IPS DF 6.9 (cell line): ENCODE results near the gene LRRFIP2.
"Not testable (repeated sequence)": the region's sequence is repeated elsewhere in the genome, so short reads cannot be mapped to it uniquely, and the experiment has no call there.

ENCODE experiments used
- DNase-seq: peaks from one replicate; pipeline ENCODE4 v3.0.0-alpha.2; 2013; ENCODE audit warnings: low read depth, low spot score
- H3K27ac ChIP-seq: one replicate; pipeline ENCODE4 v1.5.1; 2013; ENCODE audit warnings: low read length, control low read depth
- H3K27me3 ChIP-seq: 2 replicates; pipeline ENCODE4 v1.6.1; 2013; ENCODE audit warnings: mild to moderate bottlenecking, low read length; ENCODE audit not compliant: control insufficient read depth, insufficient read depth
- H3K36me3 ChIP-seq: 2 replicates; pipeline ENCODE4 v1.6.1; 2013; ENCODE audit warnings: low read length; ENCODE audit not compliant: control insufficient read depth, insufficient read depth
- H3K4me1 ChIP-seq: 2 replicates; pipeline ENCODE4 v1.6.1; 2013; ENCODE audit warnings: low read length; ENCODE audit not compliant: control insufficient read depth, insufficient read depth
- H3K4me3 ChIP-seq: 2 replicates; pipeline ENCODE4 v1.5.1; 2013; ENCODE audit warnings: mild to moderate bottlenecking, low read length
- H3K9me3 ChIP-seq: 2 replicates; pipeline ENCODE4 v1.6.1; 2013; ENCODE audit warnings: low read length, inconsistent platforms; ENCODE audit not compliant: control insufficient read depth, insufficient read depth
- whole genome bisulfite sequencing: extraction: QIAGEN DNeasy Blood & Tissue Kit; methylation state at CpG from one replicate; pipeline ENCODE4 v1.1.7; 2013; ENCODE audit warnings: mixed read lengths, missing lambda C conversion rate; ENCODE audit not compliant: insufficient read length, insufficient coverage; 5-methylcytosine and 5-hydroxymethylcytosine counted together

LRRFIP2 gene

DNA sequence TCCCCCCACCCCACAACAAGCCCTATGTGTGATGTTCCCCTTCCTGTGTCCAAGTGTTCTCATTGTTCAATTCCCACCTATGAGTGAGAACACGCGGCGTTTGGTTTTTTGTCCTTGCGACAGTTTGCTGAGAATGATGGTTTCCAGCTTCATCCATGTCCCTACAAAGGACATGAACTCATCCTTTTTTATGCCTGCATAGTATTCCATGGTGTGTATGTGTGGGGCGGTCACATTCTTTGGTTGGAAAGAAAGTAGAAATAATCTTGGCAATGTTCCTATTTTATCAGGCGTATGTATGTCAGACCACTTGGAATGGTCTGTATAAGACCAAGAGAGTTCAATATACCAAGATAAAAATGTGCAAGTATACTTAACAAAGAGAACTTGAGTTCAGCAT is 52.3 kb downstream of the LRRFIP2 start:
- not testable (repeated sequence) for H3K4me3 ChIP-seq, H3K27ac ChIP-seq, DNase-seq, H3K36me3 ChIP-seq, H3K4me1 ChIP-seq, H3K9me3 ChIP-seq, H3K27me3 ChIP-seq
- no CpG with 5 or more reads among the region's 6 CpGs for whole genome bisulfite sequencing

DNA sequence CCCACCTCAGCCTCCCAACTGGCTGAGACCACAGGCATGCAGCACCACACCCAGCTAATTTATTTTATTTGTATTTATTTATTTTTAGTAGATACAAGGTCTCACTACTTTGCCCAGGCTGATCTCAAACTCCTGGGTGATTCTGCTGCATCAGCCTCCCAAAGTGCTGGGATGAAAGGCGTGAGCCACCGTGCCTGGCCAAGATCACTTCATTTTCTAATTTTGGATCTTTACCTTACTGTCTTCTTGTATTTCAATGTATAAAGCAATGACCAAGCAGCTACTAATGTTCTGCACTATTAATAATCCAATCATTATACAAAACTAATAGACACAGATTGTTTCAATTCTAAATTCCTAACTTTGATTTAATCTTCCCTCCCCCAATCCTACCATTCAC is 56.2 kb downstream of the LRRFIP2 start:
- Histone ChIP-seq H3K27ac (no peak overlapping the region), H3K36me3 (no peaks in the 10 kb centered on the region), H3K27me3 (no peaks in the 10 kb centered on the region), H3K4me3 (no peak overlapping the region), H3K4me1 (no peaks in the 10 kb centered on the region; the same call in 1 of the 2 replicates), H3K9me3 (no peaks in the 10 kb centered on the region)
- WGBS = no CpG with 5 or more reads among the region's 2 CpGs
- DNase-seq = no peak

DNA sequence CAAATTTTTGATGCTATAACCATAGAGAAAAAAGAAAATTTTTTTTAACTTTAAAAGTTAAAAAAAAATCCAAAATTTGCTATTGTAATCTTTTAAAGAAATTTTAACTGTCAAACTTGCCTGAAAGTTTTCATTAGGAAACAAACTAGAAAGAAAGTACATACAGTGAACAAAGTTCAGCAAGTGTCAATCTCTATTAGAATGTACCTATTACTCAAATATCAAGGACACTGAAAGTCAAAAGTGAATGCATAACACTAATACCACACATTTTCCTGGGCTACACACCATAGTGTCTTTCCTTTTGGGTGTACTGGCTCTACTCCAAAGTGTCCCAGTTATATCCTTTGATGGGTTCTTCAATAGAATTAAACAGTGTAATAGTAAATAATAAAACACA is 56.8 kb downstream of the LRRFIP2 start:
- no peak overlapping the region for H3K27ac ChIP-seq
- H3K27me3 ChIP-seq = no peaks in the 10 kb centered on the region
- no peak overlapping the region for H3K4me3 ChIP-seq
- DNase-seq = no peak
- H3K36me3 ChIP-seq = no peaks in the 10 kb centered on the region
- no peaks in the 10 kb centered on the region; the same call in 1 of the 2 replicates for H3K4me1 ChIP-seq
- H3K9me3 ChIP-seq = no peaks in the 10 kb centered on the region

DNA sequence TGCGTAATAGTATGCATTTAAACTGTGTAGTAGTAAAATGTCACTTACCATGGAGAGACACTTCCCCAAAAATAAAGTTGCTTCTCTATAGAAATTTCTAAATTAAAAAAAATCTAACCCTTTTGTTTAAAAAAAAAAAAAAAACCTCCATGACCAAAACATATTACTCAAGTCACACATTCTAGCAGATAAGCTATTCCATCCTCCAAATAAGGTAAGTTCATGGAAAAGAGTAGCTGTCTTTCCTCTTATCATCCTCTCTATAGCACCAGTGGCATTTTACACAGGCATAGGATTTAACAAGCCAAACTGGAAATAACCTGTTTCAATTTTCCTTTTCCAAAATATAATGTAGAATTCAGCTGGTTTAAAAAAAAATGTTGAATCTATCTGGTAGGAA is 57.4 kb downstream of the LRRFIP2 start:
- no peaks in the 10 kb centered on the region for H3K36me3 ChIP-seq
- WGBS = no CpG with 5 or more reads among the region's 1 CpG
- no peak overlapping the region for H3K27ac ChIP-seq
- no peaks in the 10 kb centered on the region; the same call in 1 of the 2 replicates for H3K4me1 ChIP-seq
- no peaks in the 10 kb centered on the region for H3K9me3 ChIP-seq
- H3K27me3 ChIP-seq = no peaks in the 10 kb centered on the region
- DNase-seq = no peak
- H3K4me3 ChIP-seq = no peak overlapping the region

DNA sequence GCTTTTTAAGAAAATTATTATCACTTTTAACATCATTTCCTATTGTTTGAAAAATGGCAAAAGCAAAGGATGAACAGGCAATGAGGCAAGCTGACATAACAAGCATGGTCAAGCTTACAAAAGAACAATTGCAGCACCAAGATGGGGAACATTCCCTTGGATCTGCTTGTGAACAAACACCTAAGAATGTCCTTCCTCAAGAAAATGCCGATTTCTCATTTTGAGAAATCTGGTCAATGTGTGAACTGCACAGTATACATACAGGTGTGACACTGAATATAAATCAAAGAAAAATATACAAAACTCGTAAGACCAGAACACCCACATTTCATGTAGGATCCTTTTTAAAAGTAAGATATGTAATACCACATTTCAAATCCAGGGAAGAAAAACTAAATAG is 58.9 kb downstream of the LRRFIP2 start:
- no CpG with 5 or more reads among the region's 2 CpGs for WGBS
- Histone ChIP-seq H3K9me3 (no peaks in the 10 kb centered on the region), H3K27me3 (no peaks in the 10 kb centered on the region), H3K4me1 (no peaks in the 10 kb centered on the region; the same call in 1 of the 2 replicates), H3K36me3 (no peaks in the 10 kb centered on the region), H3K27ac (no peak overlapping the region), H3K4me3 (no peak overlapping the region)
- DNase-seq = no peak

DNA sequence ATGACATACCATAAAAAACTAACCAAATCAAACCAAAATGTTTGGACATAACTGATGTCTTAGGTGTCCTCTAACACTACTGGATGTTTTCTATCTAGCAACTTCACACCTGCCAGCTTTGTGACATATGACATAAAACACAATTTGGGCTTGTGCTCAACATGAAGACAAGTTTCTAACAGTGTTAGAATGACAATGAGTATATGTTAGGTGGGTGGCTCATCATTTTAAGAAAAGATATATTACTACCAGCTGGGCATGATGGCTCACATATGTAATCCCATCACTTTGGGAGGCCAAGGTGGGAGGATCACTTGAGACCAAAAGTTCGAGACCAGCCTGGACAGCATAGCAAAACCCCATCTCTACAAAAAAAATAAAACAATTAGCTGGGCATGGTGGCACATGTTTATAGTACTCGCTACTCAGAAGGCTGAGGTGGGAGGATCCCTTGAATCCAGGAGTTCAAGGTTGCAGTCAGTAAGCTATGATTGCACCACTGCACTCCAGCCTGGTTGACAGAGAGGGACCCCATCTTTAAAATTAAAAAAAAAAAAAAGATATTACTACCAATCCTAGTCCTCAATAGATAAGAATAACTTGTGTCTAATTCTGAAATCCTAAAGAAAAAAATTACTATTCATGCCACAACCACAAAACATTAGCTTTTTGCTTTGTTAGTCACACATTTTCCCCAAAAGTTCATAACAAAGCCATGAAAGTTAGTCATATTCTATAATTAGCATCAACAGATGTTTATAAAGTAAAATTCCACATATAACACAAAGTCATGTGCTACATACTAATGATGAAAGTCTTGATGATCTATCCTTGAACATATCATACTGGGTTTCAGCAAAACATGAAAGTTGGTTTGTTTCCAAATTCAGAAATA is 59.9 kb downstream of the LRRFIP2 start:
- Histone ChIP-seq H3K27me3 (no peaks in the 10 kb centered on the region), H3K9me3 (no peaks in the 10 kb centered on the region), H3K27ac (no peak overlapping the region), H3K36me3 (no peaks in the 10 kb centered on the region), H3K4me1 (no peaks in the 10 kb centered on the region; the same call in 1 of the 2 replicates), H3K4me3 (no peak overlapping the region)
- DNase-seq = no peak
- no CpG with 5 or more reads among the region's 2 CpGs for WGBS

DNA sequence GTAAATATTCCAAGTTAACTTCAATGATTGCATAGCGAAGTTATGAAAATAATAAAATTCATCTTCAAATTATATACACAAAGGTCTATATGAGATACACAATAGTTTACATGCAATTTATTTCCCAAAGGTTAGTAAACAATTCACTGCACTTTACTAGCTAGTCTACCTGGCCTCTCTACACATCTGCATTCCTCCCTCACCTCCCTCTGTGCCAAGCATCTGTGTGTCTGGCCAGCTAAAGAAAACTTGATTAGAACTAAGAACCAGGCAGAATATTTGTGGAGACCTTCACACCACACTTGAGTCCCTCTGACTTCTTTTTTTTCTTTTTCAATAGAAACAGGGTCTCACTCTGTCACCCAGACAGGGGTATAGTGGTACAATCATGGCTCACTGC is 61.4 kb downstream of the LRRFIP2 start:
- no CpG with 5 or more reads among the region's 1 CpG for WGBS
- H3K27ac ChIP-seq = no peak overlapping the region
- H3K27me3 ChIP-seq = no peaks in the 10 kb centered on the region
- no peaks in the 10 kb centered on the region for H3K9me3 ChIP-seq
- H3K36me3 ChIP-seq = no peaks in the 10 kb centered on the region
- H3K4me1 ChIP-seq = no peaks in the 10 kb centered on the region; the same call in 1 of the 2 replicates
- DNase-seq = no peak
- no peak overlapping the region for H3K4me3 ChIP-seq

DNA sequence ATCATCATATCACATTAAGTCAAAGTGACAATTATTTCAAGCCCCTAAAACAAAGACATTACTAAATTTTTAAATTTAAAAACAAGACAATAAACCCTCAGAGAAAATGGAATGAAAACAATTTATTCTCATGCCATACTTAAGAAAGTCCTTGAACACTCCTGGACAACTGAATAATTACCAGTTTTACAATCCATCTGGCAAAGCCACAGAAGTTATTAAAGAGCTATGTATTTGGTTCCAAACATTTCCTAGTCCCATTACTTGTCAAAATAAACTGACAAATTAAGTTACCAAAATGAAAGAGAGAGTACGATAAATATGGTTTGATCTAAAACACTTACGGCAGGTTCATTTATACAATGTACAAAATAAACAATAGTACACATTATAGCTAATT is 63.2 kb downstream of the LRRFIP2 start:
- H3K4me3 ChIP-seq = no peak overlapping the region
- H3K4me1 ChIP-seq = no peaks in the 10 kb centered on the region; the same call in 1 of the 2 replicates
- no peak for DNase-seq
- no peaks in the 10 kb centered on the region for H3K36me3 ChIP-seq
- no CpG with 5 or more reads among the region's 2 CpGs for WGBS
- no peaks in the 10 kb centered on the region for H3K9me3 ChIP-seq
- no peaks in the 10 kb centered on the region for H3K27me3 ChIP-seq
- H3K27ac ChIP-seq = no peak overlapping the region

DNA sequence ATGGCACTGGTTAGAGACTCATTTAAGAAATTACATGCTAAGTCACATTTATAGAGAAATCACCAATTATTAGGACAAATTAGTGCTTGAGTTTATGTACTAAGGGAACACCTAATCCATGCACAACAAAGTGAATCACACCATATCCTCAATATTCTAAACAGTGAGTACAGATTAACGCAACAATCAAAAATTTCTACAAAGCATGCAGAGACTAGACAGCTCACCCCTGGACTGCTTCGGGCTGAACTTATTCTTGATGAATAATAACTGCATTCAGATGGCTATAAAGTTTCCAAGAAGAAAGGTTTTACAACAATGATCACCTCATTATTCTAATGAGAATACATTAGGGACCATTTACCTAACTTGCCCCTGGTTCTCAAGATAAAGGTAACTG is 66.5 kb downstream of the LRRFIP2 start:
- no peaks in the 10 kb centered on the region for H3K27me3 ChIP-seq
- H3K9me3 ChIP-seq = no peaks in the 10 kb centered on the region

DNA sequence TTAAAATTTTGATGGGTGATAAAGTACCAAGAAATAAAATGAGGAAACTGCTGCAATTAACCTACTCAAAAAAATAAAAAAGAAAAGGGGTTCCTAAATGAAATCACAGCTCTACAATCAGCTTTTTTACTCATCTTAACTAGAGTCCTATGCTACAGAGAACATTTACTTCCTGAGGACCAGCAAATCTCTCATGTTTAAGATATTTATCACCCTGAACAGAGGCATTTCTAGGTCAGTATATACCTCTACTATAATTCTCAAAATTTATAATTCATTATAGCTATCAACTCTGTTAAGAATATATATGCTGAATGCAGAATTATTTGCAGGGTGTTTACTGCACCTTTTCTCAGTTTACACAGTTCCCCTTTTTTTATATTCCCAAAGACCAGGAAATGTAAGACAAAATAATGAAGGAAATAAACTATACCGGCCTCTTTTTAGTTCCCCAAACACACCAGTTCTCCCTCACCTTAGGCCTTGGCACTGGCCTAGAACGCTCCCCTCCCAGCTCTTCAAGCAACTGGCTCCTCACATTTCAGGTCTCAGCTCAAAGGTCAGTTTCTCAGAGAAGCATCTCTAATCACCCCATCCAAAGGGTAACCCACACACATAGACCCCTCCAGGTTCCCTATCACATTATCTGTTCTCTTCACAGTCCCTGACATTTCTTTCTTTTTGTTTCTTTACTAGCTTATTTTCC is 71.1 kb downstream of the LRRFIP2 start:
- Histone ChIP-seq H3K4me1 (no peaks in the 10 kb centered on the region), H3K27me3 (no peaks in the 10 kb centered on the region), H3K27ac (no peak overlapping the region), H3K4me3 (no peak overlapping the region), H3K36me3 (no peaks in the 10 kb centered on the region), H3K9me3 (no peaks in the 10 kb centered on the region)
- WGBS = no CpG with 5 or more reads among the region's 2 CpGs
- no peak for DNase-seq

More for the DNA sequence above, 66.5 kb downstream of the LRRFIP2 start:
- no CpG with 5 or more reads among the region's 2 CpGs for WGBS
- no peak overlapping the region for H3K27ac ChIP-seq
- H3K36me3 ChIP-seq = no peaks in the 10 kb centered on the region
- H3K4me1 ChIP-seq = no peaks in the 10 kb centered on the region
- no peak for DNase-seq
- no peak overlapping the region for H3K4me3 ChIP-seq
